NCI-H128 (cell line): ENCODE measurements around the gene ZCCHC9.
"Not testable (repeated sequence)": the region's sequence is repeated elsewhere in the genome, so short reads cannot be mapped to it uniquely, and the experiment has no call there.

Experiments
- DNase-seq: peaks from one replicate; lab custom pipeline; 2025; ENCODE audit not compliant: unreplicated experiment; lab: John Stamatoyannopoulos, UW

Gene ZCCHC9

DNA sequence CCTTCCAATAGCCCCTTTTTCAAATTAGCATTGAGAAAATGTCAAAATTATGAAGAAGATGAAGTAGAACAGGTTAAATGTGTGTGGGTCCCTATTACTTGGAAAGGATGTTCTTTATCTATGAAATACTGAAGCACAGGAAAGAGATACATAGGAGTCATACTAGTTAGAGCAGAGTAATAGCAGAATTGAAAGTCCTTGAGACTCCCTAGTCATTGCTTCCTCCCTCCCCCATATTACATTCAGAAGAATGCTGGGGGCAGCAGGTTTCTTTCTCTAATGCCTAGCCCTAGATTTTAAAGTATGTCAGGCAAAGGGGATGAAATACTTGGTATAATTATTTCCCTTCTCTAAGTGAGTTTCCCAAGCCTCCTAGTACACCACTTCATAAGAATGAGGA, 4.4 kb downstream of the ZCCHC9 start:
- no peak for DNase-seq

GRCh38 chr5:81308836-81309235, 7.4 kb downstream of the ZCCHC9 start:
- DNase-seq, result no peak

- no peak for DNase-seq
These were observed 9.1 kb downstream of the ZCCHC9 start for GRCh38 chr5:81310402-81311063.

DNA sequence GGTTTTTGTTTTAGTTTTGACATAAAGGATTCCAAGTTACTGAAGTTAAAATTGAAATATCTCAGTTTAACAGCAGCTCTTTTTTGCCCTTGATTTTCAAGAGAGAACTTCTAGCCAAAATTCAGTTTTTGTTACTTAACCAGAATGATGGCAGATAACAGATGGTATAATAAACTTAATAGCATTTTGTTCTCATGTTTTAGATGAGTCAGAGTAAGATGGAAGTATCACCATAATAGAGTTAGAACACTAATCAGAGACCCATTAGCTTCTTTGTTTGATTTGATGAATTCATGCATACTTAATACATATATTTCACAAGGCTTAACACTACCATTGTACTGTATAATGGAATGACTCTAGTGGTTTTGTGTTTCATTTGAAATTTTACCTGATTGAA, 11.9 kb downstream of the ZCCHC9 start:
- DNase-seq, result no peak

GRCh38 chr5:81313686-81314085, 12.3 kb downstream of the ZCCHC9 start:
- no peak for DNase-seq

GRCh38 chr5:81314581-81314980, 13.2 kb downstream of the ZCCHC9 start:
- no peak for DNase-seq

- no peak for DNase-seq
These were observed 13.9 kb downstream of the ZCCHC9 start for GRCh38 chr5:81315336-81315735.

DNA sequence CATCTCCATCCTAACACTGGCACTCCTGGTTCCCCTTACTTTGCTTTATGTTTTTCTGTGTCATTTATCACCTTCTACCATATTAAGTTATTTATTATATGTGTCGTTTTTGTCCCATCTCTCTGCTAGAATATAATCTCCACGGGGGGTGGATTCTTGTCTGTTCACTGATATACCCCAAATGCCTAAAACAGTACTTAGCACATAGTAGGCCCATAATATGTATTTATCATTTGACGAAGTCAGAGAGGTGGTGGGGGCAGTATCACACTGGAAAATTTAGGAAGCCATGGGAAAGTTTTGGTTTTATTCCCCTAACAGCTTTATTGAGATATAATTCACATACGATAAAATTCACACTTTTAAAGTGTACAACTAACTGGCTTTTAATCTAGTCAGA, 14.4 kb downstream of the ZCCHC9 start:
- DNase-seq, result no peak

GRCh38 chr5:81316571-81316970, 15.2 kb downstream of the ZCCHC9 start:
- no peak for DNase-seq

- DNase-seq, result no peak
These were observed 16.1 kb downstream of the ZCCHC9 start for GRCh38 chr5:81317536-81317935.

GRCh38 chr5:81326554-81326953, 25.2 kb downstream of the ZCCHC9 start:
- DNase-seq, result no peak

- no peak for DNase-seq
These were observed 33.1 kb downstream of the ZCCHC9 start for GRCh38 chr5:81334304-81335061.

- DNase-seq, result no peak
These were observed 34.6 kb downstream of the ZCCHC9 start for GRCh38 chr5:81335946-81336345.

- DNase-seq, result no peak
These were observed 35.2 kb downstream of the ZCCHC9 start for GRCh38 chr5:81336556-81336955.

DNA sequence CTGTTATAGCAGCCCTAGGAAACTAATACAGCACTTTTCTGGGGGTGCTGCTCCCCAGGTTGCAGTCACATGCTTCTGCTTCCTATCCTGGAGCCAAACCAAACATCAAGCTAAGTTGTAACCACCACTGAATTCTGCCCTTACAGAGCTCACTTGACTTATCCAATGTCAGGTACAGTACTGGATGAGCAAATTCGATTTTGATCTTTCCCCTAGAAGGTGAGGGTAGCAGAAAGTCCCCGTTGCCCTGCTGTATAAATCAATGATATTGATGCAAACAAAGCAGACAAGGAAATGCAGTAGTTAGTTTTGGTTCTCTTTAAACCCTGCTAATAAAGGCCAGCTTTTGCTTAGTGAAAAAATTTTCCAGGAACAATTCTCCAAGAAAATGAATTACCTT, 36.4 kb downstream of the ZCCHC9 start:
- no peak for DNase-seq

DNA sequence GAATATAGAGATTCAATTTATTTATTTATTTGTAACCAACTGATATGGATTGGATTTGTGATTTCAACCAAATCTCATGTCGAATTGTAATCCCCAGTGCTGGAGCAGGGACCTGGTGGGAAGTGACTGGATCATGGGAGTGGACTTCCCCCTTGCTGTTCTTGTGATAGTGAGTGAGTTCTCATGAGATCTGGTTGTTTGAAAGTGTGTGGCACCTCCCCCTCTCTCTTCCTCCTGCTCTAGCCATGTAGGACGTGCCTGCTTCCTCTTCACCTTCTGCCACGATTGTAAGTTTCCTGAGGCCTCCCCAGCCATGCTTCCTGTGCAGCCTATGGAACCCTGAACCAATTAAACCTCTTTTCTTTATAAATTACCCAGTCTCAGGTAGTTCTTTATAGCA, 36.8 kb downstream of the ZCCHC9 start:
- not testable (repeated sequence) for DNase-seq

DNA sequence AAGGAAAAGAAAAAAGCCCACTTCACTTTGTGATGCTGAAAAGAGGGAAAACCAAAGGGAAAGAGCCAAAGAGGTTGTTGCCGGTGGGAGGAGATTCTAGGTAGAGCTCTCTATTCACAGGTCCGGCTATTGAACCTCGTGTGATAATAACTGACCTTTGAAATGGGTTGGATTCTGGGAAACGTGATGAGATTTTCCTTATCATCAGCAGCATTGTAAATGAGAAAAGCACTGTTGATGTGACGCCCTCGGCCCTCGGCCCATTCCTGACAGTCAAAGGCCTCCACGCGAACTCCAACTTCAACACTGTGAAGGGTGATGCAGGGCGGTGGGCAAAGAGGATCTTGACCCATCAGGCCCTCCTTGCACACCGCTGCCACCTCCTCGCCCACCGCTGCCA, 43.3 kb downstream of the ZCCHC9 start:
- DNase-seq, result no peak

- no peak for DNase-seq
These were observed 44.1 kb downstream of the ZCCHC9 start for GRCh38 chr5:81345411-81346003.

- no peak for DNase-seq
These were observed 47.8 kb downstream of the ZCCHC9 start for GRCh38 chr5:81349161-81349560.

DNA sequence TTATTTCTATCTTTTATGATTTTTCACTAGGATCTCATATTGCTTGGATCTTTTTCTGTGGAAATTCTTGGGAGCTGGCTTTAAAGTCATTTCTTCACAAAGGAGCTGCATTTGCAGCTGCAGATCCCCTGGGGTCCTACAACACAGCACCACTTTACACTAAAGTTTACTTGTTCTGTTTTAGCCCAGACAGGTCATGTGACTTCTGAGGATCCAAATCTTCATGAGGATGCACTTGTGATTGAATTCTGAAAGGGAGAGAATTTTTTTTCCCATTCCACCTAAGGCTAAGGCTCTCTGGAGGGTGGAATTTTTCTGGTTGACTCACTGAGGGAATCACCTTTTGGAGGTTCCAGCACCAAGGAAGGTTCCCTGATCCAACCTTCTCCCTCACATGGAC, 49.1 kb downstream of the ZCCHC9 start:
- no peak for DNase-seq

DNA sequence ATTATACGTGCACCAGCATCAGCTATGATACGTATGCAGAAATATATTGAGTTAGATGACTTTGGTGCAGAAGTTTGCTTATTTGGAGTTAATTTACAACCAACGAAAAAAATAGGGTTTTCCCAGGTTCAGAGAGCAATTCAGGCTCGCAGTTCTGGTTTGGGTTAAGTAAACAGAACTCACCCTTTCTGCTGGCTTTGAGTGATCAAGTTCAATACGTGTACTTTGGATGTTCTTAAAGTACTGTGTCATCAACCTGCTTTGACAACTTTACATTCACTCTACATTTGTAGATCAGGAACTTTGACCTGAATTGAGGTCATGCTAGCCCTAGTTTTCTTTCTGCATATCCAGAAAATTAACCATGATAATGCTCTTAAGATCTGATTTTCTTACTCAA, 51.8 kb downstream of the ZCCHC9 start:
- no peak for DNase-seq

DNA sequence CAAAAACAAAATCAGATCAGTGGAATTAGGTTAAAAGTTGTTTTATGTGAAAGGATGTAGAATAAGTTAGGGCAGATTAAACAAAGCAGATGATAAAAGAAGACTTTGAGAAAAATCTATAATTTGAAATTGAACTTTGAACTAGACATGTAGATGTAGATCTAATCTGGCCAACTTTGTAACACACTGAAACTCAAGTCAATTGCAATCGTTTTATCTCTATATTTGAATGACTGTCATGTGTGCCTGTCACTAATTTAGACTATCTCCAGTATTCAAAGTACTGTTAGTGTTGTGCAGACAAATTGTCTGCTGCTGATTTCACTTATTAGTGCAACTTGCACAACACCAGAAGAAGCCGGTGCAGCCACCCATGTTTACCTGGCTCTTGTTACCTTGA, 52.7 kb downstream of the ZCCHC9 start:
- DNase-seq, result no peak
